Ascending aorta (tissue), 2 donors: ENCODE data around the gene ENTPD6. TPM values are rescaled to one million over a fixed set of nuclear protein-coding genes. Genes with fewer than 3 reads are reported as not detected.
"Not testable (repeated sequence)": the region's sequence is repeated elsewhere in the genome, so short reads cannot be mapped to it uniquely, and the experiment has no call there.

ENCODE experiments used
- DNase-seq, 2 donors: peaks; one replicate each; pipeline ENCODE4 v3.0.0-alpha.2; 2019; ENCODE audit warnings: low spot score in 2 of 2
- H3K27ac ChIP-seq, 2 donors: fragments of 200-600 bp; sonication (generic); one replicate each; pipeline ENCODE4 v1.5.1; 2016 to 2017; ENCODE audit warnings: mild to moderate bottlenecking in 1 of 2
- H3K27me3 ChIP-seq: fragments of 200-600 bp; sonication (generic); one replicate; pipeline ENCODE4 v1.5.1; 2017
- H3K36me3 ChIP-seq, 2 donors: fragments of 200-600 bp; sonication (generic); one replicate each; pipeline ENCODE4 v1.5.1; 2016
- H3K4me1 ChIP-seq, 2 donors: fragments of 200-600 bp; sonication (generic); one replicate each; pipeline ENCODE4 v1.5.1; 2016 to 2017; ENCODE audit warnings: mild to moderate bottlenecking in 1 of 2
- H3K4me3 ChIP-seq, 2 donors: fragments of 200-600 bp; sonication (generic); one replicate each; pipeline ENCODE4 v1.5.1; 2016 to 2017; ENCODE audit warnings: mild to moderate bottlenecking in 1 of 2
- H3K9me3 ChIP-seq, 2 donors: fragments of 200-600 bp; sonication (generic); one replicate each; pipeline ENCODE4 v1.5.1; 2016
- intact Hi-C: fragments of 100-400 bp; cut with DNase I; formaldehyde crosslinking; loops from one replicate; pipeline ENCODE4 v1.15.1; 2023
- total RNA-seq: library from RNA; depleted of rRNA; stranded (reverse); fragments of >200 nt; gene quantifications from one replicate; pipeline ENCODE4 v1.1.0, GENCODE V29; 2016
- TF ChIP-seq, protein P1 (sequence below), 3 experiments: fragments of 200-600 bp in 2 of 3; fragments of 450-650 bp in 1 of 3; sonication (generic) in 2 of 3; IDR thresholded peaks; one replicate each; pipeline ENCODE4 v1.5.1; 2016 to 2019; ENCODE audit warnings: antibody characterized with exemption in 3 of 3, mild to moderate bottlenecking in 1 of 3, moderate library complexity in 1 of 3

The ENTPD6 gene
- total RNA-seq, 1 donor from 2014 or later = 66.5 TPM

- DNase-seq = no peak
- intact Hi-C loops = loop anchor here (1.0 to 5.0 kb wide), 5 partner anchors 43 to 213 kb away; partner anchors contain the start of gene ABHD12
- H3K9me3 ChIP-seq = no peaks in the 10 kb centered on the region
Observed at GRCh38 chr20:25179439-25180089, 15.9 kb upstream of the ENTPD6 start.

GRCh38 chr20:25184391-25184790 lies 11.1 kb upstream of the ENTPD6 start:
- H3K9me3 ChIP-seq, H3K36me3 ChIP-seq, DNase-seq, H3K27ac ChIP-seq, H3K4me3 ChIP-seq, intact Hi-C loops, H3K4me1 ChIP-seq, H3K27me3 ChIP-seq: not testable (repeated sequence)

More at GRCh38 chr20:25179439-25180089, 15.9 kb upstream of the ENTPD6 start:
- TF ChIP-seq, protein P1, sequence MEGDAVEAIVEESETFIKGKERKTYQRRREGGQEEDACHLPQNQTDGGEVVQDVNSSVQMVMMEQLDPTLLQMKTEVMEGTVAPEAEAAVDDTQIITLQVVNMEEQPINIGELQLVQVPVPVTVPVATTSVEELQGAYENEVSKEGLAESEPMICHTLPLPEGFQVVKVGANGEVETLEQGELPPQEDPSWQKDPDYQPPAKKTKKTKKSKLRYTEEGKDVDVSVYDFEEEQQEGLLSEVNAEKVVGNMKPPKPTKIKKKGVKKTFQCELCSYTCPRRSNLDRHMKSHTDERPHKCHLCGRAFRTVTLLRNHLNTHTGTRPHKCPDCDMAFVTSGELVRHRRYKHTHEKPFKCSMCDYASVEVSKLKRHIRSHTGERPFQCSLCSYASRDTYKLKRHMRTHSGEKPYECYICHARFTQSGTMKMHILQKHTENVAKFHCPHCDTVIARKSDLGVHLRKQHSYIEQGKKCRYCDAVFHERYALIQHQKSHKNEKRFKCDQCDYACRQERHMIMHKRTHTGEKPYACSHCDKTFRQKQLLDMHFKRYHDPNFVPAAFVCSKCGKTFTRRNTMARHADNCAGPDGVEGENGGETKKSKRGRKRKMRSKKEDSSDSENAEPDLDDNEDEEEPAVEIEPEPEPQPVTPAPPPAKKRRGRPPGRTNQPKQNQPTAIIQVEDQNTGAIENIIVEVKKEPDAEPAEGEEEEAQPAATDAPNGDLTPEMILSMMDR (IDR thresholded peaks at IDR 0.05) = no peak
- no peak overlapping the region for H3K27ac ChIP-seq
- no peaks in the 10 kb centered on the region for H3K27me3 ChIP-seq
- no peaks in the 10 kb centered on the region for H3K36me3 ChIP-seq
- peaks cover 0 to 4% of the 10 kb centered on the region in 2 donors for H3K4me1 ChIP-seq
- H3K4me3 ChIP-seq = no peak overlapping the region

- H3K27me3 ChIP-seq = no peaks in the 10 kb centered on the region
- TF ChIP-seq, protein P1 (IDR thresholded peaks at IDR 0.05) = no peak
- intact Hi-C loops = no loop called here
- no peak overlapping the region for H3K4me3 ChIP-seq
- no peaks in the 10 kb centered on the region for H3K4me1 ChIP-seq
- no peaks in the 10 kb centered on the region for H3K36me3 ChIP-seq
- no peak for DNase-seq
- H3K9me3 ChIP-seq = no peaks in the 10 kb centered on the region
- no peak overlapping the region for H3K27ac ChIP-seq
Observed at GRCh38 chr20:25187220-25187619, 8.3 kb upstream of the ENTPD6 start.

- H3K4me3 ChIP-seq = no peak overlapping the region
- intact Hi-C loops = no loop called here
- H3K4me1 ChIP-seq = no peaks in the 10 kb centered on the region
- no peaks in the 10 kb centered on the region for H3K9me3 ChIP-seq
- H3K36me3 ChIP-seq = no peaks in the 10 kb centered on the region
- no peak overlapping the region for H3K27ac ChIP-seq
- DNase-seq = no peak
- TF ChIP-seq, protein P1 (IDR thresholded peaks at IDR 0.05) = no peak
- H3K27me3 ChIP-seq = no peaks in the 10 kb centered on the region
Observed at GRCh38 chr20:25187635-25188034, 7.9 kb upstream of the ENTPD6 start.

DNA sequence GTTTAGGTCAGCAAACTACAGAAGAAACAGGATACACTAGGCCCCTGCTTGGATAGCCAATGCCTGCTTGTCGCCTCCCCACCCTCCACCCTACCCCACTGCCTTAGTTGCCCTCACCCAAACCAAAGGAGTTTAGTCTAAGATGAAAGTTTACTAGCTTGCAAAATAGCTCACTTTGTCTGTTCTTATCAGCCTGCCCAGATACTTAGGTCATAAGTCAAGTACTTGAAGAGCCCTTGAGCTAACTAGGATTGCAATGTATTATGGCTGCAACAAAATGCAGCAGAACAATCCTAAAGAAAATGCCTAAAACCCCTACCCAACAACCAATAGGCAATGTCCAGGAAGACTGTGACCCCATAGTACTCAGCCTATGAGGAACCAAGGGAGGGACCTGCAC lies 7.3 kb upstream of the ENTPD6 start:
- Histone ChIP-seq H3K27ac (no peak overlapping the region), H3K9me3 (no peaks in the 10 kb centered on the region), H3K4me1 (no peaks in the 10 kb centered on the region), H3K36me3 (no peaks in the 10 kb centered on the region), H3K4me3 (no peak overlapping the region), H3K27me3 (no peaks in the 10 kb centered on the region)
- no peak for DNase-seq
- intact Hi-C loops = no loop called here
- TF ChIP-seq, protein P1 (IDR thresholded peaks at IDR 0.05) = no peak

GRCh38 chr20:25191051-25191450 lies 4.5 kb upstream of the ENTPD6 start:
- Histone ChIP-seq H3K9me3 (no peaks in the 10 kb centered on the region), H3K36me3 (no peaks in the 10 kb centered on the region), H3K4me1 (peaks cover 0 to 4% of the 10 kb centered on the region in 2 donors), H3K27ac (no peak overlapping the region), H3K4me3 (no peak overlapping the region), H3K27me3 (no peaks in the 10 kb centered on the region)
- no peak for DNase-seq
- TF ChIP-seq, protein P1 (IDR thresholded peaks at IDR 0.05) = no peak
- intact Hi-C loops = no loop called here
